ENCODE measurements around the gene MYO5A. TPM values are rescaled to one million over a fixed set of nuclear protein-coding genes. Genes with fewer than 3 reads are reported as not detected.
"Not testable (repeated sequence)": the region's sequence is repeated elsewhere in the genome, so short reads cannot be mapped to it uniquely, and the experiment has no call there.

The MYO5A gene
- total RNA-seq, result 10 to 100 TPM; 34.5 to 42.1 TPM
- polyA plus RNA-seq, result 1 to 10 TPM; 5.7 to 9.5 TPM
- long read RNA-seq, donor 1, partial matches to known transcripts, result 14 of 35 reads
- long read RNA-seq, donor 1, other reads (novel, unspliced or antisense), result 21 of 35 reads
- long read RNA-seq, donor 2, partial matches to known transcripts, result 2 of 20 reads
- long read RNA-seq, donor 2, other reads (novel, unspliced or antisense), result 18 of 20 reads

- Histone ChIP-seq H3K27me3 (ENCODE audit: control insufficient read depth in 1 of 2, insufficient read depth in 2 of 2, low read length in 1 of 2) (no peaks in the 10 kb centered on the region), H3K4me3 (ENCODE audit: low read length in 2 of 2) (peak within 1 kb of the TSS; percentile 82 to 92), H3K4me1 (ENCODE audit: control insufficient read depth in 1 of 2, insufficient read depth in 2 of 2, low read length in 2 of 2) (no peaks in the 10 kb centered on the region), H3K36me3 (ENCODE audit: control insufficient read depth in 1 of 2, insufficient read depth in 2 of 2, low read length in 1 of 2) (no peaks in the 10 kb centered on the region), H3K9me3 (ENCODE audit: control insufficient read depth, low read length) (no peaks in the 10 kb centered on the region), H3K27ac (ENCODE audit: low read depth in 1 of 2, low read length in 2 of 2) (peak within 1 kb of the TSS in 1 of 2 donors; percentile 62)
- 0 to 1% methylated on average over 53 to 103 of the region's 103 CpGs for WGBS, 2 donors
- intact Hi-C loops (cut with DNase I), result loop anchor here in 1 of 2 donors (5.0 kb wide), 1 partner anchor 39 kb away; the partner anchor contains the start of gene ARPP19
- DNase-seq (peak; percentile 87 to 89), ATAC-seq (ENCODE audit: low FRiP score) (peak; percentile 88)
These were observed at the start of gene MYO5A for GRCh38 chr15:52528564-52529340. Gene MYO5A (minus strand): TSS chr15:52528880. CDS start chr15:52528806, 74 bp downstream.

- Histone ChIP-seq H3K27me3 (ENCODE audit: control insufficient read depth in 1 of 2, insufficient read depth in 2 of 2, low read length in 1 of 2) (no peaks in the 10 kb centered on the region), H3K4me1 (ENCODE audit: control insufficient read depth in 1 of 2, insufficient read depth in 2 of 2, low read length in 2 of 2) (no peaks in the 10 kb centered on the region), H3K27ac (ENCODE audit: low read depth in 1 of 2, low read length in 2 of 2) (no peak overlapping the region), H3K4me3 (ENCODE audit: low read length in 2 of 2) (no peak overlapping the region), H3K36me3 (ENCODE audit: control insufficient read depth in 1 of 2, insufficient read depth in 2 of 2, low read length in 1 of 2) (no peaks in the 10 kb centered on the region), H3K9me3 (ENCODE audit: control insufficient read depth, low read length) (no peaks in the 10 kb centered on the region)
- WGBS, 2 donors, result 93% methylated on average over 2 of the region's 2 CpGs
- no peak for DNase-seq
- ATAC-seq (ENCODE audit: low FRiP score), result no peak
- intact Hi-C loops (cut with DNase I), result no loop called here
These were observed 48.0 kb upstream of the MYO5A start for GRCh38 chr15:52576692-52577091.

GRCh38 chr15:52575573-52575972 lies 46.9 kb upstream of the MYO5A start:
- 82 to 83% methylated on average over 7 of the region's 7 CpGs for WGBS, 2 donors
- H3K27ac ChIP-seq (ENCODE audit: low read depth in 1 of 2, low read length in 2 of 2); H3K27me3 ChIP-seq (ENCODE audit: control insufficient read depth in 1 of 2, insufficient read depth in 2 of 2, low read length in 1 of 2); H3K4me1 ChIP-seq (ENCODE audit: control insufficient read depth in 1 of 2, insufficient read depth in 2 of 2, low read length in 2 of 2); ATAC-seq (ENCODE audit: low FRiP score); H3K36me3 ChIP-seq (ENCODE audit: control insufficient read depth in 1 of 2, insufficient read depth in 2 of 2, low read length in 1 of 2); H3K9me3 ChIP-seq (ENCODE audit: control insufficient read depth, low read length); DNase-seq; H3K4me3 ChIP-seq (ENCODE audit: low read length in 2 of 2); intact Hi-C loops (cut with DNase I): not testable (repeated sequence)

GRCh38 chr15:52575072-52575471 lies 46.4 kb upstream of the MYO5A start:
- ATAC-seq (ENCODE audit: low FRiP score) (no peak), DNase-seq (no peak)
- H3K27ac ChIP-seq (ENCODE audit: low read depth in 1 of 2, low read length in 2 of 2), result no peak overlapping the region
- H3K9me3 ChIP-seq (ENCODE audit: control insufficient read depth, low read length), result no peaks in the 10 kb centered on the region
- intact Hi-C loops (cut with DNase I), result no loop called here
- H3K27me3 ChIP-seq (ENCODE audit: control insufficient read depth in 1 of 2, insufficient read depth in 2 of 2, low read length in 1 of 2), result no peaks in the 10 kb centered on the region
- H3K4me3 ChIP-seq (ENCODE audit: low read length in 2 of 2), result no peak overlapping the region
- WGBS, 2 donors, result 92 to 98% methylated on average over 2 of the region's 2 CpGs
- H3K4me1 ChIP-seq (ENCODE audit: control insufficient read depth in 1 of 2, insufficient read depth in 2 of 2, low read length in 2 of 2), result no peaks in the 10 kb centered on the region
- H3K36me3 ChIP-seq (ENCODE audit: control insufficient read depth in 1 of 2, insufficient read depth in 2 of 2, low read length in 1 of 2), result no peaks in the 10 kb centered on the region

GRCh38 chr15:52574623-52575022 lies 45.9 kb upstream of the MYO5A start:
- ATAC-seq (ENCODE audit: low FRiP score); H3K36me3 ChIP-seq (ENCODE audit: control insufficient read depth in 1 of 2, insufficient read depth in 2 of 2, low read length in 1 of 2); H3K27ac ChIP-seq (ENCODE audit: low read depth in 1 of 2, low read length in 2 of 2); H3K9me3 ChIP-seq (ENCODE audit: control insufficient read depth, low read length); H3K4me1 ChIP-seq (ENCODE audit: control insufficient read depth in 1 of 2, insufficient read depth in 2 of 2, low read length in 2 of 2); H3K27me3 ChIP-seq (ENCODE audit: control insufficient read depth in 1 of 2, insufficient read depth in 2 of 2, low read length in 1 of 2); DNase-seq; H3K4me3 ChIP-seq (ENCODE audit: low read length in 2 of 2); intact Hi-C loops (cut with DNase I): not testable (repeated sequence)
- WGBS, 2 donors, result 93 to 96% methylated on average over 3 of the region's 3 CpGs

- Histone ChIP-seq H3K36me3 (ENCODE audit: control insufficient read depth in 1 of 2, insufficient read depth in 2 of 2, low read length in 1 of 2) (no peaks in the 10 kb centered on the region), H3K27me3 (ENCODE audit: control insufficient read depth in 1 of 2, insufficient read depth in 2 of 2, low read length in 1 of 2) (no peaks in the 10 kb centered on the region), H3K9me3 (ENCODE audit: control insufficient read depth, low read length) (no peaks in the 10 kb centered on the region), H3K4me1 (ENCODE audit: control insufficient read depth in 1 of 2, insufficient read depth in 2 of 2, low read length in 2 of 2) (peaks cover 2 to 5% of the 10 kb centered on the region in 2 donors), H3K27ac (ENCODE audit: low read depth in 1 of 2, low read length in 2 of 2) (peak within 1 kb of the TSS; percentile 76 to 79), H3K4me3 (ENCODE audit: low read length in 2 of 2) (peak within 1 kb of the TSS; percentile 64 to 90)
- 5% methylated on average over 82 of the region's 82 CpGs for WGBS, 2 donors
- peak; percentile 95 for ATAC-seq (ENCODE audit: low FRiP score)
- intact Hi-C loops (cut with DNase I), result loop anchor here in 1 of 2 donors (5.0 to 10.0 kb wide), 3 partner anchors 42 to 314 kb away; partner anchors contain the start of genes ATOSA and MYO5A
- peak; percentile 90 to 95 for DNase-seq
These were observed 40.2 kb upstream of the MYO5A start, which contains the start of gene ARPP19 for GRCh38 chr15:52568601-52569585. Gene ARPP19 (minus strand): TSS chr15:52569030. CDS start chr15:52568892, 138 bp downstream.

- Histone ChIP-seq H3K36me3 (ENCODE audit: control insufficient read depth in 1 of 2, insufficient read depth in 2 of 2, low read length in 1 of 2) (no peaks in the 10 kb centered on the region), H3K4me3 (ENCODE audit: low read length in 2 of 2) (peak overlapping the region; percentile 64 to 90), H3K27me3 (ENCODE audit: control insufficient read depth in 1 of 2, insufficient read depth in 2 of 2, low read length in 1 of 2) (no peaks in the 10 kb centered on the region), H3K27ac (ENCODE audit: low read depth in 1 of 2, low read length in 2 of 2) (peak overlapping the region; percentile 76 to 79), H3K4me1 (ENCODE audit: control insufficient read depth in 1 of 2, insufficient read depth in 2 of 2, low read length in 2 of 2) (peaks cover 2 to 5% of the 10 kb centered on the region in 2 donors), H3K9me3 (ENCODE audit: control insufficient read depth, low read length) (no peaks in the 10 kb centered on the region)
- intact Hi-C loops (cut with DNase I), result loop anchor here in 1 of 2 donors (5.0 to 10.0 kb wide), 3 partner anchors 41 to 313 kb away; partner anchors contain the start of genes ATOSA and MYO5A
- 5 to 7% methylated on average over 25 of the region's 25 CpGs for WGBS, 2 donors
- ATAC-seq (ENCODE audit: low FRiP score) (peak; percentile 34), DNase-seq (peak in 1 of 2 donors; percentile 74)
These were observed 39.4 kb upstream of the MYO5A start for GRCh38 chr15:52567871-52568600.
